A204.1 (cell line): Measurements from ENCODE around the gene HEXD.

Experiments used
- FAIRE-seq: peaks from 2 replicates; lab custom pipeline; 2012; peaks lifted over from hg19 to GRCh38; lab: Jason Lieb, UNC

Gene HEXD

DNA sequence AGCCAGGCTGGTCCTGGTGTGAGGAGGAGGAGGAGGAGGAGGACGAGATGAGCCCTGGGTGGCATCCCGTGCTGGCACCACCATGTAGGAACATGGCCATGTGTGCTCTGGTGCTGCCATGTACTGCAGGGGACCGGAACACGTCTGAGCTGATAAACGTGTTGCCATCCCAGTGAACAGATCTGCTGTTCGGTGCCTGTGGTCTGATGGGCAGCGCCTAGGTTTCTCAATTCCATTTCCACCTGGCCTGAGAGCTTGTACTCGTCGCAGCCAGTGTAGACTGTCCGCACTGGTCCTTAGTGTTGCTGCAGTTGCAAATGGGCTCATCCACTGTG, 73.0 kb downstream of the HEXD start:
- no peak for FAIRE-seq

DNA sequence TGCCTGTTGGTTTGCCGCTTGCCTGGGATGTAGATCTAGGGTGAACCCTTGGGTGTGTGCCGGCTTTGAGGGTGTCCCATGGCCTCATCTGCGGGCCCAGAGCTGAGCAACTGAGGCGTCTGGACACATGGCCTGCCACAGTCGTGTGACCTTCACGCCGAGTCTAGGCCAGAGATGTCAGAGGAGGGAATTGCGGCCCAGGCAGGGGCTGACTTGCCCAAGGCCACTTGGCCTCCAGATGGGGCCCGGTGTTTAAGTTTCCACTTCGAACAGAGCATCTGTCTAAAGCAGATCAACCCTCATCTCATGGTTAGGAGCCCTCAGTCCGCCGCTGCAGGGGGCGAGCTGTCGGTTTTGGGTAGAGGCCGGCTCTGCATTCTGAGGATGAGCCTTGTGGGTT, 73.4 kb downstream of the HEXD start:
- FAIRE-seq: no peak
